Stimulated activated CD8-positive, alpha-beta memory T cell treated with anti-CD3 and anti-CD28 coated beads, Interleukin-15, amount 100 ng/mL, for 1 hour (primary cell): ENCODE measurements around the gene PRDM9.
"Not testable (repeated sequence)": the region's sequence is repeated elsewhere in the genome, so short reads cannot be mapped to it uniquely, and the experiment has no call there.

Source experiments
- DNase-seq: peaks from one replicate; pipeline ENCODE4 v3.0.0-alpha.2; 2020; ENCODE audit warnings: low read depth

PRDM9 gene

DNA sequence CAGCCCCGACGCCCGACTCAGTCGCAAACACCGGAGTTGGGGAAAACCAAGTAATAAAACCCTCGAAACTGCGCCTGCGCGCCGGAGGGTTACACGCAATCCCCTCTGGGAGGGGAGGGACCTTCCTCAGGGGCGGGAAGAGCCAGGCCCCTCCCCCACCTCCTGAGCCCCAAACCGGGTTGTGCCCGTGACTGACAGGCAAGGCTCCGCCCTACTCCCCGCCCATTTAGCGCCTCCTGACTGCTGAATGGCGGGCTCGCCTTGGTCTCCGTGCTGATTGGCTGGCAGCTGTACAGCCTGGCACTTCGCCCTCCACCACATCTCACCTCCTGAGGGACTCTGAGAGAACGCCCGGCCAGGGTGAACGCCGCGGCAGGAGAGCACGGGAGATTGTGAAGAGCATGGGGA lies at the start of gene PRDM9:
TSS of gene PRDM9 (plus strand) at position 332 of the 408 bp plus-strand sequence. CDS start 1,425 bp downstream, outside the sequence.
- DNase-seq = no peak

DNA sequence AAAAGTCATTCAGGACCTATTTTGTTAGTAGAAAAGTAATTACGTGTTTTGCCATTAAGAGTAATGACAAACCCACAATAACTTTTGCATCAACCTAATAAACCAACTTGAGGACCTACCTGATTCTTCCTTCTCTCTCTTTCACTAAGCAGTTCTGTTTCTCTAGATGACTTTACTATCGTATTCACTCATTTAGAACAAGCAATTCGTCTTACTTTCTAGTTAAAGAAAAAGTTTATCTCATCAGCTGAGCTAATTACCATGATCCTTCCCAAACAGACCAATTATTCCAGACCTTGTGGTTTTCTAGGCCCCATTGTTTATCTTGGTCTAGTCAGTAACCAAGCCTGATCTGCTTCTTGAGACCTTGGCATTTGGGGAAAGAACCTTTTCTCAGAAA lies 49.6 kb upstream of the PRDM9 start:
- no peak for DNase-seq

DNA sequence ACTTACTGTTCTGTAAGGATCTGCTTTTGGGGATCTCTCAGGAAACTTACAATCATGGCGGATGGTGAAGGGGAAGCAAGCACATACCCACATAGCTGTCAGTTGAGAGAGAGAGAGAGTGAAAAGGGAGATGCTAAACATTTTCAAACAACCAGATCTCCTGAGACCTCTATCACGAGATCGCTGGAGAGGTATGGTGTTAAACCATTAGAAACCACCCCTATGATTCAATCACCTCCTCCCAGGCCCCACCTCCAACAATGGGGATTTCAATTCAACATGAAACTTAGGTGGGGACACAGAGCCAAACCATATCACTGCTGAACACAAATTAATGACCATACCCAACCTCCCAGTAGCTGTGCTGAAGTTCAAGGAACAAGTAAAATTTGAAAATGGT lies 48.2 kb upstream of the PRDM9 start:
- no peak for DNase-seq

DNA sequence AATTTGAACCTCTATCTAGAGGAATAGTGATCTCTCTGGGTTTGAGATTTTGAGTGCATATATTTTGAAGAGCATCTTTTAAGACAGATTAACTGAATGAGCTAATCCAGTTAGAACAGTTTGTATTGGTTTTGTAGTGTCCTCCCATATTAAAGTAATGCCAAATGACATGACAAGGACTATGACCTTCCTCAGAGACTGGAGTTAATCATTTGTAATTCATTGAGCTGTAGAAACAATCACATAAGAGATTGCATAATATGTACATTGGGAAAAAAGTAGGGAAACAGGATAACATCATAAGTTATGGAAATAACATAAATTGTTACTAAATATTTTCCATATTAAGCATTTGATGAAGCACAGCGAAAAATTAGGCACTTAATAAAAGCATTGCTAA lies 45.8 kb upstream of the PRDM9 start:
- DNase-seq = no peak

DNA sequence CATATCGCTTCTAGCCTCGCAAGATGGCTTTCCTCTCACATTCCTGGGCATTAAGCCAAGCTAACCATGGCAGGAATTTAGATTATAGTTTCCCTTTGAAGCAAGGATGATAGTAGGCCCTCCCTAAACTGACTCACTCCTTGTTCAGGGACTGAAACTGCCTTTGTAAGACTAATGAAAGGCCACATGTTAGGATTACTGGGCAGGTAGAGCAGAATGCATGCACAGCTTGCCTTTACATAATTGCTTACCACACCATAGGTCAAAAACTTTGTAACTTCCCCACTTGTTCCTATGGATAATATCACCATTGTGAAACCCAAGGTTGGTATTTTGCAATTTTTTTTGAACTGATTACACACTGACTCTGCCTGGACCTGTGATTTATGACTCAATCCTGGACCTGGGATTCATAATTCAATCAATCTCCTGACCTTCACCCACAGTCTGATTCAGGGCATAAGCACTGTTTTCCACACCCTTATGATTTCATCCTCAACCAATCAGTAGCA lies 41.0 kb upstream of the PRDM9 start:
- DNase-seq = no peak

DNA sequence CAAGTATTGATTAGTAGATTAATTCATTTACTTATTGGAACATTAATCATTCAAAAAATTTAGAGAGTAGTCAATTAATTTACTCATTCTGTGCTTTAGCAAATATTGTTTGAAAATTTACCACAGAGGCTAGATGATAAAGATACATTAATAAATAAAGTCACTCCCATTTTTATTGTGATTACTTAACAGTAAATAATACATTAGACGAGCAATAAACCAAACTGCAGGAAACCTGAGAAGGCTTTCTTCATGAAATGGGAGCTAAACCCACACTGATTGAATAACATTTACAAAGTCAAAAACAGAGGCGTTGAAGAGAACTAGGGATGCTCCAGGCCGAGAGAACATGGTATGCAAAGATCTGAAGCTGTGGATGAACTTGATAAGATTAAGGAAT lies 38.8 kb upstream of the PRDM9 start:
- DNase-seq = no peak

DNA sequence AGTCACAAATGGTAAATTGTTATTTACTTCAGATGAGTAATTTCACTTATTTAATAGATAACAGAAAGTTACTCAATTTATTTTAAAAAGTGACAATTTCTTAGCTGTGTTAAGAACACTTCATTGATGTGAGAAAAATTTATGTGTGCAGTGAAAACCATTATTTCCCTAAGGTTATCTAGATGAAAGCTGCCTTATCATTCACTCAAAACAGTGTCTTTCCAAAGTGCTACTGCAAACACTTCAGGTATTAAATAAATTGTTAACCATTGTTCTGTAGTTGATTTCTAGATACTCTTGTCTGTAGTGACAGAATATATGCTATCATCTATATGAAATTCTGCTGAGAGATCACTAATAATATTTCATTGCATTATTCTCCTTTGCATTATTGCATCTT lies 33.5 kb upstream of the PRDM9 start:
- no peak for DNase-seq

DNA sequence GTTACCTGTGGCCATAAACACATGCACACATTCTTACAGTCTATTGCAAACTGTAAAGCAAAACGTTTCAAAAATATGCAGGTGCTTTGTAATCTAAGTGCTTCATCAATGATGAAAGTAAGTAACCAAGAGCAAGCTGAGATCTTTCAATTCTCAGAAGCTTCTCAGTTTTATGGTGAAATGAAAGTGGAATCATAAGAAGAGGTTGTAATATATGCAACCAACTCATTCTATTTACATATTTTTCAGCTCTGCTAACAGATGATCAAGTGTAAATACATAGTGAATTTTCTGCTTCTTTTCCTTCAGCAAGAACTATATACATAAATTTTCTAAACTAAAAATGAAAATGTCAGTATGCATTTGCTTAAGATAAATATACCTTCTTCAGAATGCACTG lies 33.1 kb upstream of the PRDM9 start:
- no peak for DNase-seq

- no peak for DNase-seq
Observed at GRCh38 chr5:23476580-23476979, 30.8 kb upstream of the PRDM9 start.

GRCh38 chr5:23482642-23483041 lies 24.8 kb upstream of the PRDM9 start:
- DNase-seq = no peak

DNA sequence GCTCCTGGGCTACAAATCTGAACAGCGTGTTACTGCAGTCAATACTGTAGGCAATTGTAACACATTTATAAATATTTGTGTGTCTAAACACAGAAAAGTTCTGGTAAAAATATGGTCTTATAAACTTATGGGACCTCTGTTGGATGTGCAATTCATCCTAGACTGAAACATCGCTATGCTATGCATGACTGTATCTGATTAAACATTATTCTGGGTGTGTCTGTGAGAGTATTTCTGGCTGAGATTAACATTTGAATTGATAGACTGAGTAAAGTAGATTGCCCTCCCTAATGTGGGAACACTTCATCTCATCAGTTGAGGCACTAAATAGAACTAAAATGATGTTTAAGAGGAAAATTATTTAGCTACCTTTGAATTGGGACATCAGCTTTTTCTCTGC lies 24.3 kb upstream of the PRDM9 start:
- DNase-seq = no peak

DNA sequence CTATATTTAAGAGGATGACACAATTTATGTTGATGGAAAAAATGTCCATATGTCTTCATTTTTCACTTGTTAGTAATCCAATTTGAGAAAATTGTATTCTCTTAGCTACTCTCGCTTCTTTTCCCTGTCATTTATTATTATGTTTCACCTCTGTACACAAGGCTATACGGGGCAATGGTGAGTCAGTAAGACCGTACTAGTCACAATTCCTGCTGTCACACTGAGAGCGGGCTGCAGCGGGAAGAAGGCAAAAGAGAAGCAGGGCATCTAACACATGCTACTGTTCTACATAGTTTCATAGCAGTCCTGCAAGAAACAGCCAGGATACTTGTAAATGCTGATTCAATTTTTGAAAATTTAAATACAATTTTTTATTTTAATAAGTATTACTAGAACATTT lies 23.3 kb upstream of the PRDM9 start:
- DNase-seq = no peak

DNA sequence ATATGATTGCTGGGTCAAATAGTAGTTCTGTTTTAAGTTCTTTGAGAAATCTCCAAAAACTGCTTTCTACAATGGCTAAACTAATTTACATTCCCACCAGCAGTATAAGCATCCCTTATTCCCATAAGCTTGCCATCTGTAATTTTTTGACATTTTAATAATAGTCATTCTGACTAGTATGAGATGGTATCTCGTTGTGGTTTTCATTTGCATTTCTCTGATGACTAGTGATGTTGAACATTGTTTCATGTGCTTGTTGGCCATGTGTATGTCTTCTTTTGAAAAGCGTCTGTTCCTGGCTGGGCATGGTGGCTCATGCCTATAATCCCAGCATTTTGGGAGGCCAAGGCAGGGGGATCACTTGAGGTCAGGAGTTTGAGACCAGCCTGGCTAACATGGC lies 21.2 kb upstream of the PRDM9 start:
- DNase-seq = not testable (repeated sequence)

- no peak for DNase-seq
Observed at GRCh38 chr5:23490993-23491392, 16.4 kb upstream of the PRDM9 start.

GRCh38 chr5:23494558-23494957 lies 12.9 kb upstream of the PRDM9 start:
- DNase-seq = no peak

DNA sequence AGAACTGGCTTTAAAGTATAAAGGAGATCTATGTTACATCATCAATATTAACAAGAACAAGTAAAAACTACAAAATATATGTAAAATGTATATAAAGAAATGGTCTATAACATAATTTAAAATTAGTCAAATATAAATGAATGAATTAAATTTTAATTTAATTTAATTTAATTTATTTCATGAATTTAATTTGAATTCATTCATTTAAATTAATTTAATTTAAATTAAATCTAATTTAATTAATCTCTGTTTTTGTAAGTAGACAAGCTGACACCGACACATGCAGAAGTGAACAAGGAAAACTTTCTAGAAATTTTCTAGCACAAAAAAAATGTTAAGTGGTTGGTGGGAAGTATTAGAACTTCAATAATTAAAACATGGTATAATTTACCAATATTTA lies 10.8 kb upstream of the PRDM9 start:
- no peak for DNase-seq

- DNase-seq = no peak
Observed at GRCh38 chr5:23506329-23507236, 826 bp upstream of the PRDM9 start.

- not testable (repeated sequence) for DNase-seq
Observed at GRCh38 chr5:23510434-23510833, 3.0 kb downstream of the PRDM9 start.

GRCh38 chr5:23522553-23522952 lies 15.1 kb downstream of the PRDM9 start:
- no peak for DNase-seq

DNA sequence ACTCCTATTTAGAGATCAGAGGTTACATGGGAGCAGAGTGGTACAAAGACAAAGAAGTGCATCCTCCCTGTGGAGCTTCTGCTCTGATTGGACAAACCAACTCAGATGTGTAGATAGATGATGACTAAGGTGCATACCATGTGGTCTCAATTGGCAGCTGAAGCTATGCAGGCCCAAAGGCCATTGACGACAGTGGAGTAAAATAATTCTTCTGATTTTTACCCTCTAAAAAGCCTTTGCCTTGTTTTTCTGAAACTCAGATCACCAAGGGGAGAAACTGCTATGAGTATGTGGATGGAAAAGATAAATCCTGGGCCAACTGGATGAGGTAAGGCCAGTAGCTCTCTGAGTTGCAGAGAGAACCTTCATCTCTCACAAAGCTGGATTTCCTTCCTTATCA lies 15.6 kb downstream of the PRDM9 start:
- DNase-seq = no peak

DNA sequence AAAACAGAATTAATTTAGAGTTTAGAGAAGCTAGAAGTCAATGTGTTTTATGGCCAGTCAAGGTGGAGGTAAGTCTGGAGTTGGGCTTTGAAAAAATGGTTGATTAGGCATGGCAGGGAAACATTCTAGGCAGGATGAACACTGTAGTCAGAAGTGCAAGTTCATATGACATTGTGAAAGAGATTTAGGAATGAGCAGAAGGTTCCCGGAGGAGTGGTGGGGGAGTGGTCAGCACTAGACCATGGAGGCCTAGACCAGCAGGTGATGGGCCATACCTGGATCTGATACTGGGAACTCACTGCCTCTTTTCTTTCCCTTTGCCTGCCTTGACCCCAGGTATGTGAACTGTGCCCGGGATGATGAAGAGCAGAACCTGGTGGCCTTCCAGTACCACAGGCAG lies 16.6 kb downstream of the PRDM9 start:
- DNase-seq = no peak

GRCh38 chr5:23525751-23526150 lies 18.3 kb downstream of the PRDM9 start:
- DNase-seq = no peak

DNA sequence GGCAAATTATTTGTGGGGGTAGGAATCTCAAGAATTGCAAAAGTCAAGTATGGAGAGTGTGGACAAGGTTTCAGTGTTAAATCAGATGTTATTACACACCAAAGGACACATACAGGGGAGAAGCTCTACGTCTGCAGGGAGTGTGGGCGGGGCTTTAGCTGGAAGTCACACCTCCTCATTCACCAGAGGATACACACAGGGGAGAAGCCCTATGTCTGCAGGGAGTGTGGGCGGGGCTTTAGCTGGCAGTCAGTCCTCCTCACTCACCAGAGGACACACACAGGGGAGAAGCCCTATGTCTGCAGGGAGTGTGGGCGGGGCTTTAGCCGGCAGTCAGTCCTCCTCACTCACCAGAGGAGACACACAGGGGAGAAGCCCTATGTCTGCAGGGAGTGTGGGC lies 19.2 kb downstream of the PRDM9 start:
- DNase-seq = not testable (repeated sequence)
